CD4-positive, alpha-beta T cell treated with Interleukin-17A for 1 hour (primary cell): ENCODE data around the gene CLTB.
"Not testable (repeated sequence)": the region's sequence is repeated elsewhere in the genome, so short reads cannot be mapped to it uniquely, and the experiment has no call there.

Source experiments
- DNase-seq: peaks from one replicate; pipeline ENCODE4 v3.0.0-alpha.2; 2020

The CLTB gene, protein sequence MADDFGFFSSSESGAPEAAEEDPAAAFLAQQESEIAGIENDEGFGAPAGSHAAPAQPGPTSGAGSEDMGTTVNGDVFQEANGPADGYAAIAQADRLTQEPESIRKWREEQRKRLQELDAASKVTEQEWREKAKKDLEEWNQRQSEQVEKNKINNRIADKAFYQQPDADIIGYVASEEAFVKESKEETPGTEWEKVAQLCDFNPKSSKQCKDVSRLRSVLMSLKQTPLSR

DNA sequence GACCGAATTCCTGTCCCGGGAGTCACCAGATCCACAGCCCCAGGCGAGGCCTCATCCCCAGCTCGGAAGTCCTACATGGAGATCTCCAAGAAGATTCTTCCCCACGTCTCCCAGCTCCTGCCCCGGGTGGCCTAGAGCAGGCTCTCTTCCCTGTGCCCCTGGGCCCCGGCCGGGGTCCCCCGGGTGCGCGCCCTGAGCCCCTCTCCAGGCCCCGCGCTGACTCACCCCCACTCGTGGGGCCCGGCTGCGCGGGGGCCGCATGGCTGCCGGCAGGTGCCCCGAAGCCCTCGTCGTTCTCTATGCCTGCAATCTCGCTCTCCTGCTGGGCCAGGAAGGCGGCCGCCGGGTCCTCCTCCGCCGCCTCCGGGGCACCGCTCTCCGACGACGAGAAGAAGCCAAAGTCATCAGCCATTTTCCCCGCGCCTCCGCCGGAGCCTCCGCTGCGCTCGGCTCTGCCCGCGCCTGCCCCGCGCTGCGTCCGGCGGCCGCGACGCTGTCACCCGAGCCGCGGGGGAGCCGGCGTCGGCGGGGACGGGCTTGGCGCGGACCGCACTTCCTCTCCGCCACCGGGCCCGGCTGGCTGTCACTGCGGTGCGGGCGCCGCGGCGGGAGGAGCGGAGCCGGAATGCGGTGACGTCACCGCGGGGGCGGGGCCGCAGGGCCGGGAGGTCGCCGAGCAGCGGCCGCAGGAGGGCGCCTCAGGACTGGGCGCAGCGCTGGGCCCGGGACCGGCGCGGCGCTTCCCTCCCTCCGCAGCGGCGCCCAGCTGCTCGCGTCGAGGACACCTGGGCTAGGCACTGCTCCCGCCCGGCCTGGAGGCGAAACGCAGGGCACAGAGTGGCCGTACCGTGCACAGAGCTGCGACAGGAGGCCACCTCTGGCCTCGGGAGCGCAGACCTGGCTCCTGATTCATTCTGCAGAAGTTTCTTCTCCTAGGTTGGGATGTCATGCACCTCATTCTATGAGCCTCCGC lies at the start of gene CLTB:
Gene CLTB, minus strand, starts transcription at position 588 of the 973 bp plus-strand sequence. Its CDS starts 176 bp downstream, at position 412.
- DNase-seq = peak; percentile 92

DNA sequence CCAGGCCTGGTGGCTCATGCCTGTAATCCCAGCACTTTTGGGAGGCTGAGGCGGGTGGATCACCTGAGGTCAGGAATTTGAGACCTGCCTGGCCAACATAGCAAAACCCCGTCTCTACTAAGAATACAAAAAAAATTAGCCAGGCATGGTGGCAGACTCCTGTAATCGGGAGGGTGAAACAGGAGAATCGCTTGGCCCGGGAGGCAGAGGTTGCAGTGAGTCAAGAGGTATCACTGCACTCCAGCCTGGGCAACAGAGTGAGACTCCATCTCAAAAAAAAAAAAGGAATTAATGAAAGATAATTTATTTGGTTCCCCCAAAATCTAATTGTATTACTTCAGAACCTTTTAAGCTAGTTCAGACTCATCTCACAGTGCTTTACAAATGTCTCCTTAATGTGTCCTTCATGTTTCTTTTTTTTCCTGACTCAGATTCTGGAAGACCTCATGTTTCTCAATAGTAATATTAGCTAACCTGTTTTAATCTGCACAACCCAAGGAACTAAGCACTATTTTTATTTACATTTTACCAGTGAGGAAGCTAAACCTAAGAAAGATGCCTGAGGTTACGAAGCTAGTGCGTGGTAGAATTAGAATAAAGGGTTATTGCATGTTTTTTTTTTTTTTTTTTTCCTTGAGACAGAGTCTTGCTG lies 46.9 kb upstream of the CLTB start:
- DNase-seq = no peak

DNA sequence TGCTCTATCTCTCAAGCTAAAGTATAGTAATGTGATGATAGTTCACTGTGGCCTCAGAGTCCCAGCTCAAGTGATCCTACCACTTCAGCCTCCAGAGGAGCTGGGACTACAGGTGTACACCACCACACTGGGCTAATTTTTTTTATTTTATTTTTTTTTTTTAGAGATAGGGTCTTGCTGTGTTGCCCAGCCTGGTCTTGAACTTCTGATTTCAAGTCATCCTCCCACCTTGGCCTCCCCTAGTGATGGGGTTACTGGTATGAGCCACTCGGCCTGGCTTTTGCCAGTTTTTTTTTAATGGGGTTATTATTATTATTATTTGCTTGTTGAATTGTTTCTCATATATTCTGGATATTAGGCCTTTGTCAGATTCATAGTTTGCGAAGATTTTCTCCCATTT lies 45.0 kb upstream of the CLTB start:
- DNase-seq = no peak

DNA sequence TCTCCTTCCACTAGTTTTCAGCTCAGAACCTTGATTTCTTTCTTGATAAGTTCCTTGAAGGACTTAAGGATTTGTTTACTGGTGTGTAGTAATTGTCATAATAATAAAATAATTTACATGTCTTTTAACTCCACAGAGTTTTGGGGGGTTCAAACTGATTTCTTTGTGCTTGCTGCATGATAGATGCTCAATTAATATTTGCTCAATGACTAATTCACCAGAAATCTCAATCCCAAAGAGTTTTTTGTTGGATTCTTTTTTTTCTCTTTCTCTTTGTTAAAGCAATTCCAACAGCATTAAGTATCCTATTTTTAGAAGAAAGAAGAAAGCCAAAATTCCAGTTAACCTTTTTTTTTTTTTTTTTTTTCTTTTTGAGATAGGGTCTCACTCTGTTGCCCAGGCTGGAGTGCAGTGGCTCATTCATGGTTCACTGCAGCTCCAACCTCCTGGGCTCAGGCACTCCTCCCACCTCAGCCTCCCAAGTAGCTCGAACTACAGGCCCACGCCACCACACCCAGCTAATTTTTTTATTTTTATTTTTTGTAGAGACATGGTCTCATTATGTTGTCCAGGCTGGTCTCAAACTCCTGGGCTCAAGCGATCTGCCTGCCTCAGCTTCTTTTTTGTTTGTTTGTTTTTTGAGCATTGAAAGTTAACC lies 42.7 kb upstream of the CLTB start:
- no peak for DNase-seq

DNA sequence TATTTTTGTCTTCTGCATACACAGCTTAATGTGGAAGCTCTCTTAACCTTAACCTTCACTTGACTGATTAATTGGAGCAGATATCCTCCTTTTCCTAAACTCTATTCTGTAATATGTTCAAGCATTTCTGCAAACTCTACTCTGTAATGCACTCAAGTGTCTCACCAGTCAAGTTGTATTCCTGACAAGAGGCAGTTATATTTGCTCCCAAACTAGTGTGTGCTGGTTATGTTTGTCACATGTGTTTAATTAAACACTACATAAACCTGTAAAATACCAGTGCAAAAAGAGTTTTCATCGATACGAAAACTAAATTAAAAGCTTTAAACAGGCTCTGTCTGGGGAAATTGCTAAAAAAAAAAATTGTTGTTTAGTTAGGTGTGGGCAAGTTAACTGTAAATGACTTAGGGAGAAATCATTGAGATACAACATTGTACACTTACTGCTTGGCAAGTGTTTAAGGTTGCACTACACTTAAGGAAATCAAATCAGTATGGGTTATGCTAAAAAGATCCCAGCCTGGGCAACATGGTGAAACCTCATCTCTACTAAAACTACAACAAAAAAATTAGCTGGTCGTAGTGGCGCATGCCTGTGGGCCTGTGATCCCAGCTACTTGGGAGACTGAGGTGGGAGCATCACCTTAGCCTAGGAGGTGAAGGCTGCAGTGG lies 38.5 kb upstream of the CLTB start:
- no peak for DNase-seq

DNA sequence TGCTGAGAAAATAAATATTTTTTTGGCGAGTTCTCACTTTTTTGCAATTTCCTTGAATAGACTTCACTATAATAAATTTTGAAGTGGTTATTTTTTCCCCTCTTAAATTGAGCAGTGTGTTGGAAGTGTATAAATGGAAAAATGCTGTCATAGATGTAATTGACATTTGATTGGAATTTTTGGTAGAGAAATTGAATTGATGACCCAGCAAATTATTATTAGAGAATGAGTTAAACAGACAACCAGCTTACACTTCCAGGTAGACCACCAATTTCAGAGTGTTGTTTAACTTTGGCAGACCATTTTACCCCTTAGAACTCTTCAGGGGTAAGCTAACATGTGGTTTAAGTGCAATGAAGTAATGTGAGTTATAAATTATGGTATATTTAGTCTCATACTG lies 33.7 kb upstream of the CLTB start:
- DNase-seq = no peak

DNA sequence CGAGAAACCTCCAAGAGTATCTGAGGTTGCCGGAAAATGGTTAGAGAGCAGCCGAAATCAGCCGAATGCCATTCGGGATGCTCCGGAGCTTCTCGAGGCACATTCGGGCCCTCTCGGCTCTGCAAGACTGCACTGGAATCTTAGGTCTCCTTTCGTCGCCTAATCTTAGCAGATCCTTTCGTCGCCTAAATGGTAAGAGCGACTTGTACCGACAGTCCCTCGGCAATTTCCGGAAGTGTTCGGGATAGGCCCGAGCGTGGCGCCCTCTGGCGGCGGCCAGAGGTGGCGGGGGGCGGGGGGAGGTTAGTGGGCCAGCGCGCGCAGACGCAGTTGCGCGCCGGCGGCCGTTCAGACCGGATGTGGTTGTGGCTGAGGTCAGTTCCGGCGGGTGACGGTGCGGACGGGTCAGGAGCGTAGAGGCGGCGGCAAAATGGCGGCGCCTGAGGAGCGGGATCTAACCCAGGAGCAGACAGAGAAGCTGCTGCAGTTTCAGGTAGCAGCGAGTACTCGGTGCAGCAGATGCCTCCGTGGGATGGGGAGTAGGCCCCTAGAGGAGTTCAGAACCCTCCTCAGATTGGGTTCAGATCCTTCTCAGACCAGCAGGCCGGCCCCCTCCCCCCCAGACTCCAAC lies 31.8 kb upstream of the CLTB start, which contains the start of gene FAF2:
Gene FAF2, plus strand, starts transcription at position 408 of the 631 bp plus-strand sequence. Its CDS starts 23 bp downstream, at position 431.
- peak; percentile 99 for DNase-seq

DNA sequence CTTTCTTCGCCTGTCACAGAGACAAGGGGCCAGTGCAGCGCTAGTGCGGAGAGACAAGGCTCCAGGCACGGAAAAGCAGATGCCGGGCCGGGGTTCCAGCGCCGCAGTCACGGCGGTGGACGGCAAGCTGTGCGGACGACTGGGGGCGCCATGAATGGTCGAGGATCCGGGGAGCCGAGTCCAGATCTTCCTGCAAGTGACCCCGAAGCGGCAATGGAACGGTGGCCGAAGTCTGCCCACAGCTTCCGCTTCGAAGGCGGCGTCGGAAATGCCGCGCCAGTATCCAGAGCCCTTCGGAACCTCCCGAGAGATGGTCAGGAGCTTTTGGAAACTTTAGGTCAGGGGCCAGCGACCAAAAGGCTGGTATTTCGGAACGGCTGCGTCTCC lies 31.2 kb upstream of the CLTB start:
- DNase-seq = no peak

DNA sequence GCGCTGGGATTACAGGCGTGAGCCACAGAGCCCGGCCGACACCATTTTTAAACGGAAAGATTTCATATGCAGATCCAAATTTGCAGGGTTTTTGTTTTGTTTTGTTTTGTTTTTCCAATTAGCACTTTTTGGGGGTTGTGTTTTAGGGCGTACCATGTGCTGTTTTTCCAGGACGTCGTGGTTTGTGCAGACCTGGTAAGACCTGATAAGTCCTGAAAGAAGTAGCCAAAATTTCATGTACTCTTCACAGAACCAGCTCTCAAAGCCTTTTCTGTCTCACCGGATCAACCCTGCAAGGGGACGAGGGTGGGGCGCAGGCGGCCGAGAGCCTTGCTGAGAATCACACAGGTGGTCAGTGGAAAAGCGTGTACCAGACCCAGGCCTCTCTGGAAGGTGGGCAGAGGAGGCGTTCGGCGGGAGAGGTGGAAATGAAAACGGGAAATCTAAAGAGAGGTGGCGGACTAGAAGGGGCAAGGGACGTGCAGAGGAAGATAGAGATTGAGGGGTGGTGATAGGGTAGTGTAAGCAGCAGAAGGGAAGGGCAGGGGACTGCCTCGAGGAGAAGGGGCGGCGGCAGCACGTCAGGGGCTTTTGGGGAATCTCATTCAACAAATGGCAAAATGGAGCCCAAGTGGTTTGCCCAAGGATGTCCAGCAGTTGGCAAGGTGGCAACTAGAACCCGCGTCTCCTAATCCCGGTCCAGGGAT lies 30.7 kb upstream of the CLTB start:
- peak; percentile 28 for DNase-seq

DNA sequence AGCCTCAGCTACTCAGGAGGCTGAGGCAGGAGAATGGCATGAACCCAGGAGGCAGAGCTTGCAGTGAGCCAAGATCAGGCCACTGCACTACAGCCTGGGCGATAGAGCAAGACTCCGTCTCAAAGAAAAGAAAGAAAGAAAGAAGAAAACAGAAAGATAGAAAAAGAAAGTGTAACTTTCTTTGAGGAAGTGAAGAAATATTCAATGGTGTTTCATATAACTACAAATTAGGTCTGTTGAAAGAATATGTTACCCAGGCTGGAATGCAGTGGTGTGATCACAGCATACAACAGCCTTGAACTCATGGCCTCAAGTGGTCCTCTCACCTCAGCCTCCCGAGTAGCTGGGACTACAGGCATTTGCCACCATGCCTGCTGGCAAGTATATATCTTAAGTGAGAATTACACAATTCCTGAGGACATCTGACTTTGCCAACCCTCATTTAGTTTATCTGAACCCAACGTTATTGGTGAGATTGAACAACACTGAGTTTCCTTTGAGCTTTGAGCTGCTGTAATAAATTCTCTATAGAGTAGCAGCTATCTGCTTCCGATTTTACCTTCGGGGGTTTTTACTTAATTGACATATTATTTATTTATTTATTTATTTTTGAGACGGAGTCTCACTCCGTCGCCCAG lies 29.8 kb upstream of the CLTB start:
- no peak for DNase-seq

DNA sequence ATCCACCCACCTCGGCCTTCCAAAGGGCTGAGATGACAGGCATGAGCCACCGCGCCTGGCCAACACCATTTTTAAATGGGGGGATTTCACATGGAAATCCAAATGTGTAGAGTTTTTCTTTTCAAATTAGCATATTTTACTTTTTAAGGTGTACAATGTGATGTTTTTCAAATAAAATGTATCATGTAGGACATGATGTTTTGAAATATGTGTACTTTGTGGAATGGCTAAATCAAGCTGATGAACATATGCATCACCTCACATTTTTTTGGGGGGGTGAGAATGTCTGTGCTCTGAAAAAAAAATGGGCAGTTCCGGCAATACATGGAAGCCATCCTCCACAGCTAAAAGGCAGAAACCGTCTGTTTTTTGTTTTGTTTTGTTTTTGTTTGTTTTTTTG lies 28.4 kb upstream of the CLTB start:
- no peak for DNase-seq

DNA sequence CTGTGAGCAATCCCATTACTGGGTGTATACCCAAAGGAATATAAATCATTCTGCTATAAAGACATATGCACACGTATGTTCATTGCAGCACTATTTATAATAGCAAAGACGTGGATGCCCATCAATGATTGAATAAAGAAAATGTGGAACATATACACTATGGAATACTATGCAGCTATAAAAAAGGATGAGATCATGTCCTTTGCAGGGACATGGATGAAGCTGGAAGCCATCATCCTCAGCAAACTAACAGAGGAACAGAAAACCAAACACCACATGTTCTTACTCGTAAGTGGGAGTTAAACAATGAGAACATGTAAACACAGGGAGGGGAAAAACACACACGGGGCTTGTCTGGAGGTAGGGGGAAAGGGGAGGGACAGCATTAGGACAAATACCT lies 26.6 kb upstream of the CLTB start:
- DNase-seq = not testable (repeated sequence)

DNA sequence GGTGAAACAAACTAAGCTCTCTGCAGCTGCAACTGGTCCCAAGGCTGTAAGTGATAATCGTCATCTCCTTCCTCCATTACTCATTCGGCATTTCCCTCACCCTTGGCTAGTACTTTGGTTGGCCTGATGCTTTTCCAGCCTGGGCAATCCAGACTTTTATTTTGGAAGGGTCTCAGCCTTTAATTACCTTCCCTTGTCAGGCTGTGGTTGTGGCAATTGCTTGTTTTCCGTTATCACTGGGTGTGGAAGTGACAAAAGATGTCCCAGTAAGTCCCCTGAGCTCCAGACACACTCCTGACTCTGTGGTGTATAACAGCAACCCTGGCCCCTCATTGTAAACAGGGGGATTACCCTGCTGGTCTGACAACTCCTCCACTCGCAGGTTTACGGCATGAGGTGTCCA lies 25.6 kb upstream of the CLTB start:
- no peak for DNase-seq

DNA sequence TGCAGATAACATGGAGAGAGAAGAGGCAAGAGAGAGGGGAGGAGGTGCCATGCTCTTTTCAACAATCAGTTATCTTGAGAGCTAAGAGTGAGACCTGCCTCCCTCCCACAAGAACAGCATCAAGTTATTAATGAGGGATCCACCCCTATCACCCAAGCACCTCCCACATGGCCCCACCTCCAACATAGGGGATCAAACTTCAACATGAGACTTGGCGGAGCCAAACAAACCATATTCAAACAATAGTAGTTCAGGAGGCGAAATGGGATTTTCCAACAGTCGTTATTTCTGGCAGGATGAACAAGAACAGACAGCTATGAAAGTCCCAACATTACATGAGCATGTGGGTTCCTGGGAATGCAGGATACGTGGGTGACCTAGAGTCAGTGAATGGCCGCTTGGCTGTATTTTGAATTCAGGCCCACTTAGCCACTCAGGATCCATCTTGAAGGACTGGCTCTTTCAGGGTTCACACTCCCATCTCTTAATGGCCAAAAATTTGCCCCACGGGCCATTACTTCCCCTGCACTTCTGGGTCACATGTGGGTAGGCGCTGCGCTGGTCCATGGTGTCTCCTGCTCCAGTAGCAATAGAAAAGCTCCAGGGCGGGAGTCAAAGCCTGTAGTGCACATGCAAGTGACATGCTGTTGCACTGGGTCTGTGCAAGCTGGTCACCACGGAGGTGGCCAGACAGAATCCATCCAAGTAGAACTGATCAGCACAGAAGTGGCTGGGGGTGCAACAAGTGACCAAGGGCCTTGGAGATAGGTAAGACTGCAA lies 24.8 kb upstream of the CLTB start:
- no peak for DNase-seq

DNA sequence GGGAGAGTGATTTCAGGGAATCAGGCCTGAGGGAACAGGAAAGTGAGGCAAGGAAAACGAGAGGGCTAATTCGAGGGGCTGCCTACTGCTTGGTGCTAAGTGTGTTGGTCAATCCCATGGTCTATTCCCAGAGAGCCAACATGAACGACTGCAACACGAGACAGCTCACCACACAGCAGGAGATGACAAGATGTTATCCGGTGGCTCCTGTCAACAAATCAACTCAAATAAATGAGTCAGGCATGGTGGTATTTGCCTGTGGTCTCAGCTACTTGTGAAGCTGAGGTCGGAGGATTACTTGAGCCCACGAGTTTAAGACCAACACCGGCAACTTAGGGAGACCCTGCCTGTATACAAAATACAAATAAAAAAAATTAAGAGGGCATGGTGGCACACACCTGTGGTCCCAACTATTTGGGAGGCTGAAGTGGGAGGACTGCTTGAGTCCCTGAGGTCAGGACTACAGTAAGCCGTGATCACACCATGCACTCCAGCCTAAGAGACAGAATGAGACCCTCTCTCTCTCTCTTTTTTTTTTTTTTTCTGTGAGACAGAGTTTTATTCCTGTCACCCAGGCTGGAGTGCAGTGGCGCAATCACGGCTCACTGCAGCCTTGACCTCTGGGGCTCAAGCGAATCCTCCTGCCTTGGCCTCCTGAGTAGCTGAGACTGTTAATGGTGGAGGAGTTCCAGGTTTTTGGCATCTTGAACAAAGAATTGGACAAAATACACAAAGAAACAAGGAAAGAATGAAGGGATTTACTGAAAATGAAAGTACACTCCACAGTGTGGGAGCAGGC lies 22.8 kb upstream of the CLTB start:
- no peak for DNase-seq

DNA sequence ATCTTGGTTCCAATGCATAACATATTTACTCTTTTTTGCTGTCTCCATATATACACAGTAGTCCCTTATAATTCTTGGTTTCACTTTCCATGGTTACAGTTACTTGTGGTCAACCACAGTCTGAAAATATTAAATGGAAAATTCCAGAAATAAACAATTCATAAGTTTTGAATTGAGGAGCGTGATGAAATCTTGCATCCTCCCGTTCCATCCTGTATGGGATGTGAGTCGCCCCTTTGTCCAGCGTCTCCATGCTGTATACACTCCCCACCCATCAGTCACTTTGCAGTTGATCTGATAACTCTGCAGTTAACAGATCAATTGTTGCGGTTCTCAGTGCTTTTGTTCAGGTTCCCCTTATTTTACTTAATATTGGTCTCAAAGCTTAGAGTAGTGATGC lies 20.3 kb upstream of the CLTB start:
- peak; percentile 14 for DNase-seq

DNA sequence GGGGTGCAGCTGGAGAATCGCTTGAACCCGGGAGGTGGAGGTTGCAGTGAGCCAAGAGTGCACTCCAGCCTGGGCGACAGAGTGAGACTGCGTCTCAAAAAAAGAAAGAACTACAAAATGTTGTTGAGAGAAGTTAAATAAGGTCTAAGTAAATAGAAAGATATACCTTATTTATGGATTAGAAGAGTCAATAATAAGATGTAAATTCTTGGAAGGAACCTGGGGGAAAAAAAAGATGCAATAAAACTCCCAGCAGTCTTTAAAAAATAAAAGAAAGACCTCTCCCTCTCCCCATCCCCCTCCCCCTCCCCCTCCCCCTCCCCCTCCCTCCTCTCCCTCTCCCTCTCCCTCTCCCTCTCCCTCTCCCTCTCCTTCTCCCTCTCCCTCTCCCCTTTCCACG lies 16.4 kb upstream of the CLTB start:
- no peak for DNase-seq

DNA sequence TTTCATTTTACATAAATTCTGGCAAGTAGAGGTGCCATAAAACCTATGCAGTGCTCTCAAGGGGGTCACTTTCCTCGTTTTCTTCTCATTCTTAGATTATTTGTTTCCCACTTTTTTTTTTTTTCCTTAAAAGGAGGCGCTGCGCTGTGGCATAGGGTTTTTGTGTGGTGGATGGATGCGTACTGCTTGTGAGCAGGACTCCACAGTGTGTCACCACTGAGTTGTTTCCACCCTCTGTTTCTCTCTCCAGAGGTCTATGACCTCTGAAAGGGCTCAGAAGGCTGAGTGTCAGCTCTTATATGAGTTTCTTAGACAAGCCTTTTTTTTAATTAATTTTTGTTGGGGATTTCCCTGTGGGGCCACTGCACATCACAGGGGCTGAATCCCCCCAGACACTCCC lies 13.6 kb upstream of the CLTB start:
- no peak for DNase-seq

DNA sequence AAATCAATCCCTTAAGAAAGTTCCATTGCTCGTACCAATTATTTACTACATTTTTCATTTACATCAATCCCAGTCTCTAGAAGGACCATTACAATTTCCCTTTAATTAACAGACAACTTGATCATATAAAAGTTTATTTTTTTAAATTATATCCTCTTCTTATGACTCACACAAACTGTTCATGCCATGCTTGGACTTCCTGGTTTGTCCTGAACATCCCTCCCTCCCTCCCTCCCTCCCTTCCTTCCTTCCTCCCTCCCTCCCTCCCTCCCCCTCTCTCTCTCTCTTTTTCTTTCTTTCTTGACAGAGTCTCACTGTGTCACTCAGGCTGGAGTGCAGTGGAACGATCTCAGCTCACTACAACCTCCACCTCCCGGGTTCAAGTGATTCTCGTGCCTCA lies 11.6 kb upstream of the CLTB start:
- DNase-seq = no peak
